Activated CD4-positive, alpha-beta memory T cell treated with anti-CD3 and anti-CD28 coated beads for 36 hours (primary cell): ENCODE data around the gene MTRR. TPM values are rescaled to one million over a fixed set of nuclear protein-coding genes. Genes with fewer than 3 reads are reported as not detected.

Experiments used
- CTCF ChIA-PET: fragments of 350-600 bp; sonication (Branson Sonifier 250); formaldehyde crosslinking; loops from one replicate; lab custom pipeline; 2021; ENCODE audit warnings: antibody characterized with exemption, inconsistent platforms; lab: Charles Lee
- POLR2A ChIA-PET: fragments of 350-600 bp; sonication (Branson Sonifier 250); formaldehyde crosslinking; loops from one replicate; lab custom pipeline; 2021; ENCODE audit warnings: antibody characterized with exemption; lab: Charles Lee
- DNase-seq: peaks from one replicate; pipeline ENCODE4 v3.0.0-alpha.2; 2020
- H3K27ac Mint-ChIP-seq: one replicate; pipeline ENCODE4 v1.8.0; 2021; ENCODE audit warnings: mixed read lengths
- H3K27me3 Mint-ChIP-seq: one replicate; pipeline ENCODE4 v1.8.0; 2021; ENCODE audit warnings: mixed read lengths
- H3K36me3 Mint-ChIP-seq: one replicate; pipeline ENCODE4 v1.8.0; 2021; ENCODE audit warnings: mixed read lengths
- H3K4me1 Mint-ChIP-seq: one replicate; pipeline ENCODE4 v1.8.0; 2021; ENCODE audit warnings: low read depth, mixed read lengths
- H3K4me3 Mint-ChIP-seq: one replicate; pipeline ENCODE4 v1.8.0; 2021; ENCODE audit warnings: mild to moderate bottlenecking, mixed read lengths
- H3K9me3 Mint-ChIP-seq: one replicate; pipeline ENCODE4 v1.8.0; 2021; ENCODE audit warnings: mixed read lengths
- intact Hi-C: fragments of 100-400 bp; cut with micrococcal nuclease; formaldehyde crosslinking; loops from one replicate; pipeline ENCODE4 v1.15.1; 2023
- total RNA-seq, 2 experiments: library from RNA; stranded (reverse); gene quantifications; one replicate each; pipeline ENCODE4 v1.2.3, GENCODE V29; 2021

Gene MTRR
- total RNA-seq, 2 experiments from 2014 or later, result 45.2 to 47.1 TPM

DNA sequence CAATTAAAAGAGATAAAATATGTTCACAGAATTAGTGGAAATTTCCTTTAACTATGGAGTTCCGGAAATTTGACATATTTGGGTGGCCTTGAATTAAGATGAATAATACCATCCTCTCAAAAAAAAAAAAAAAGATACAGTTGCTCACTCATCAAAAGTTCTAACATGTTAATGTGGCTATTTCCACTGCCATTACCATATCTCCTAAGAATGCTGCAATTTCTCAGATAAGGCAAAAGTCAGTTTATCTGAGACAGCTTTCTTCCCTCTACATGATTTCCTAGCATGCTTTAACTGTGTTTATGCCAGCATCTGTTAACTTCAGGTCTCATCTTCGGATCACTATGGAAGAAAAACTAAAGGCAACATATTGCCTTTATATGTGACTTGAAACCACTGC is 2.8 kb upstream of the MTRR start:
- H3K36me3 Mint-ChIP-seq, result peaks cover 30% of the 10 kb centered on the region
- intact Hi-C loops, result loop anchor here (5.0 kb wide), 1 partner anchor 1154 kb away; the partner anchor contains the start of gene TENT4A
- H3K27me3 Mint-ChIP-seq, result no peaks in the 10 kb centered on the region
- DNase-seq, result no peak
- H3K9me3 Mint-ChIP-seq, result no peaks in the 10 kb centered on the region
- peaks cover 46% of the 10 kb centered on the region for H3K4me1 Mint-ChIP-seq
- H3K4me3 Mint-ChIP-seq, result no peak overlapping the region
- POLR2A ChIA-PET, result no interaction called here
- CTCF ChIA-PET, result no interaction called here
- H3K27ac Mint-ChIP-seq, result no peak overlapping the region

DNA sequence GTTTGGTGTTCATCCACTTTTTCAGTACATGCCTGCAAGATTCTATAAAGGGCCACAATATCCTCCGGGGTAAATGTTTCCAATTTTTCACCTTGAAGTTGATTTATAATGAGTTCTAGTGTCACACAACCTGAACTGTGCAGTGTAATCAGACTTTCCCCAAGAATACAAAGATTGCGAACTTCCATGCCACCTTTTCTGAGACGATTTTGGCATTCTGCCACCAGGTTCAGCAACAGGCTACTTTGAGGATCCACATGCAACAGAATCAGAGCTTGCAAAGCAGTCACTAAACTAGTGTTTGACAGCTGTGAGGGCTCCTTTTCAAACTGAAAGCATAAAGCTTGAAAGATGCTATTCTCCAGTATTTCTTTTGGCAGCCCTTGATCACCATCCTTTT is 1.7 kb upstream of the MTRR start:
- intact Hi-C loops, result loop anchor here (5.0 kb wide), 1 partner anchor 1155 kb away; the partner anchor contains the start of gene TENT4A
- CTCF ChIA-PET, result interaction anchor here (0.7 kb wide), 1 partner anchor 19 kb away, joined by 5 read pairs; no protein-coding TSS in a partner anchor
- H3K27ac Mint-ChIP-seq, result no peak overlapping the region
- peaks cover 57% of the 10 kb centered on the region for H3K4me1 Mint-ChIP-seq
- POLR2A ChIA-PET, result no interaction called here
- H3K4me3 Mint-ChIP-seq, result peak overlapping the region; percentile 27
- H3K27me3 Mint-ChIP-seq, result no peaks in the 10 kb centered on the region
- DNase-seq, result no peak
- H3K36me3 Mint-ChIP-seq, result peaks cover 31% of the 10 kb centered on the region
- H3K9me3 Mint-ChIP-seq, result no peaks in the 10 kb centered on the region

DNA sequence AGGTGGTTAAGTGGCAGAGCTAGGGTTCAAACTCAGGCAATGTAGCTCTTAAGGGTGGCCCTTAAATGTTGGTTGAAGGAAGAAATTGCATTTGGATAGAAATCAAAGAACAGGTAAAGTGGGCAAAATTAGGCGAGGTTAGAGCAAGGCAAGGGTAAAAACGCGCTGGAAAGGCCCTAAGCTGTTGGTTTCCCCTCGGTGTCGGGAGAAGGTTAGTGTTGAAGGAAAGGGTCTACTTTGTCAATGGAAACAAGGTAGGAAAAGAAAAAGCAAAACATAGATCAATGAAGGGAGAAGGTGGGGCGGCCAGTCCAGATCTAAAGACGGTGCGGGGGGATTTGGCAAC is 548 bp upstream of the MTRR start:
- POLR2A ChIA-PET, result interaction anchor here (0.7 to 2.8 kb wide), 4 partner anchors 8 to 10 kb away, joined by 3 to 12 read pairs (median 8); no protein-coding TSS in a partner anchor
- Mint-ChIP-seq H3K27ac (peak overlapping the region; percentile 80), H3K36me3 (peaks cover 32% of the 10 kb centered on the region)

DNA sequence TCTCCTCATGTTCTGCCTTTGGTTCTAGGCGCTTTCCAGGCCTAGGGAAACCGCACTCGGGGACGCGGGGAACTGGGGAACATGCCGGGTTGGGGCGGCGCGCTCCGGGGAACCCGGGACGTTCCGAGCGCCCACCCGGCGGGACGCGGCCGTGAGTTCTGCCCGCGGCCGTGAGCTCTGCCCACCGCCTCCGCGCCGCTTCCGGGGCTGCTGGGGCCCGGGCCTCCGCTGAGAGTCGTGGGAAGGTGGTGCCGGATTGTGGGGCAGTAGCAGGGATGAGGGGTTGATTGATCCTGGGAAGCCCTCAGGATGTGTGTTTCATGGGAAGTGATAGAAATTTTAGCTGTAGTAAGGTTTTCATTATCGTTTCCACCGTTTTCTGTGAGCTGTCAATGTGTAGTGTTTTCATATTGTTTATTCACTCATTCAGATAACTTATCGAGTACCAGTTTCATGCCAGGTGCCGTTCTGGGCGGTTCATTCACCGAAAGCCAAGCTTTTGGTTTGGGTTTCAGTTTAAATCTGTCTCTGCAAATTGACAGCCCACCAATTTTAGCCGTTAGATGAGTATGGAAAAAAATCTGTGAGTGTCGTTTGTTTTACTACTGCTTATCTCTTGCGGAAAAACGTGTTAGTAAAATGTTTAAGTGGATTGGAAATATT is 657 bp downstream of the MTRR start:
- Mint-ChIP-seq H3K4me1 (peaks cover 75% of the 10 kb centered on the region), H3K4me3 (peak overlapping the region; percentile 94), H3K9me3 (no peaks in the 10 kb centered on the region), H3K36me3 (peaks cover 31% of the 10 kb centered on the region), H3K27me3 (no peaks in the 10 kb centered on the region), H3K27ac (peak overlapping the region; percentile 80)
- peak; percentile 67 for DNase-seq
- intact Hi-C loops, result loop anchor here (1.0 to 10.0 kb wide), 8 partner anchors 9 to 1492 kb away; partner anchors contain the start of genes MED10, NSUN2, SRD5A1 and TENT4A
- ChIA-PET POLR2A (interaction anchor here (0.8 to 2.8 kb wide), 4 partner anchors 9 to 1140 kb away, joined by 3 to 12 read pairs (median 8); no protein-coding TSS in a partner anchor), CTCF (interaction anchor here (0.8 to 3.0 kb wide), 5 partner anchors 9 to 53 kb away, joined by 3 to 21 read pairs (median 5); no protein-coding TSS in a partner anchor)

More for the DNA sequence above, 548 bp upstream of the MTRR start:
- no peaks in the 10 kb centered on the region for H3K9me3 Mint-ChIP-seq
- DNase-seq, result no peak
- H3K4me3 Mint-ChIP-seq, result peak overlapping the region; percentile 94
- CTCF ChIA-PET, result interaction anchor here (1.0 to 3.0 kb wide), 4 partner anchors 9 to 1038 kb away, joined by 3 to 21 read pairs (median 7); no protein-coding TSS in a partner anchor
- intact Hi-C loops, result loop anchor here (2.0 to 5.0 kb wide), 2 partner anchors 26 to 1156 kb away; partner anchors contain the start of gene TENT4A
- peaks cover 67% of the 10 kb centered on the region for H3K4me1 Mint-ChIP-seq
- no peaks in the 10 kb centered on the region for H3K27me3 Mint-ChIP-seq

DNA sequence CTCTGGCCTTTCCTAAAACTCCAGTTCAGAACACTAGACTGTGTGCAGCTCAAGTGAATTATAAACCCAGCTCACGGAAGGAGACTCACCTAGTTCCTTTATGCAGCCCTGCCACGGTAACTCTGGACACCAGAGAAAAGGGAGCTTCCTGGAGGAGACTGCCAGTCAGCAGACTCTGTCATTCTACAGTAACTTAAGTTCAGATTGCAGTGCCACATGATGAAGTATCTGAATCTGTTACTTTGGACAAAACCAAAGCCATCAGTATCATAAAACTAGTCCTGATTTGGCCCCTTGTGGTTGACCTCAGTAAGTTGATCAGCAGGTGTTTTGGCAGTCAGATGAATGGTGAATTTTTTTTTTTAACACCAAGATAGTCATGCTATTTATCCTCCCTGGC is 2.7 kb downstream of the MTRR start:
- Mint-ChIP-seq H3K9me3 (no peaks in the 10 kb centered on the region), H3K4me3 (no peak overlapping the region), H3K27me3 (no peaks in the 10 kb centered on the region), H3K27ac (peak overlapping the region; percentile 20), H3K4me1 (peaks cover 77% of the 10 kb centered on the region), H3K36me3 (peaks cover 37% of the 10 kb centered on the region)
- POLR2A ChIA-PET, result no interaction called here
- no peak for DNase-seq
- CTCF ChIA-PET, result interaction anchor here (0.6 to 3.0 kb wide), 3 partner anchors 10 to 1106 kb away, joined by 5 to 24 read pairs (median 5); no protein-coding TSS in a partner anchor
- intact Hi-C loops, result loop anchor here (5.0 to 10.0 kb wide), 3 partner anchors 583 to 1494 kb away; partner anchors contain the start of gene MED10

DNA sequence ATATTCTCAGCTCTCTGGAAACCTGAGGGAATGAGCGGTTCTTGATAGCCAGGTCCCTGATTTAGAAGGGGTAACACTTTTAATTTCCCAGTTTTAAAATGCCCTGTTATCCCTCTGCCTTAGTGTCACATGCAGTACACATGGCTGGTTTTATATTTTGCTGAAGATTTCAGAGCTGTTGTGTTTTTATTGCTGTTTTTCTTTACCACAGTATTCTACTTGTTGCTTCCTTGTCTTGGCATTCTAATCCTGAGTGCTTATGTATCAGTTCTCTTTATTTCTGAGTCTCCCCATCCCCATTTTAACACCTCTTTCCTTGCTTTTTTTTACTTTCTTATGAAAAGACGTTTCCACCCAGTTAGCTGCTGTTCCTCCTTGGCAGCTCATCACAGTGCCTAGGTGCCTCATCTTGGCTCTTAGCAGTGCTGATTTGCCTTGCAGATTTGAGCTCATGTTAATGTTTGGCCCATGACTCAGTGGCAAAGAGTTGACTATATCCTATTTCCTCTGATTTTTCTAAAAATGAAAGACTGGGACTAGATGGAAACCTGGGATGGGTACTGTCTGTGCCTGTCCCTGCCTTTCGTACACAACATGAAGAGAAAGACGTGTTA is 3.7 kb downstream of the MTRR start:
- H3K9me3 Mint-ChIP-seq, result no peaks in the 10 kb centered on the region
- POLR2A ChIA-PET, result interaction anchor here (1.5 kb wide), 1 partner anchor 17 kb away, joined by 4 read pairs; no protein-coding TSS in a partner anchor
- CTCF ChIA-PET, result interaction anchor here (1.0 to 3.0 kb wide), 4 partner anchors 9 to 15 kb away, joined by 3 to 24 read pairs (median 4); no protein-coding TSS in a partner anchor
- peak; percentile 24 for DNase-seq
- peaks cover 74% of the 10 kb centered on the region for H3K4me1 Mint-ChIP-seq
- H3K36me3 Mint-ChIP-seq, result peaks cover 37% of the 10 kb centered on the region
- no peaks in the 10 kb centered on the region for H3K27me3 Mint-ChIP-seq
- peak overlapping the region; percentile 75 for H3K27ac Mint-ChIP-seq
- intact Hi-C loops, result loop anchor here (1.0 to 10.0 kb wide), 4 partner anchors 582 to 1495 kb away; partner anchors contain the start of gene MED10
- peak overlapping the region; percentile 12 for H3K4me3 Mint-ChIP-seq

DNA sequence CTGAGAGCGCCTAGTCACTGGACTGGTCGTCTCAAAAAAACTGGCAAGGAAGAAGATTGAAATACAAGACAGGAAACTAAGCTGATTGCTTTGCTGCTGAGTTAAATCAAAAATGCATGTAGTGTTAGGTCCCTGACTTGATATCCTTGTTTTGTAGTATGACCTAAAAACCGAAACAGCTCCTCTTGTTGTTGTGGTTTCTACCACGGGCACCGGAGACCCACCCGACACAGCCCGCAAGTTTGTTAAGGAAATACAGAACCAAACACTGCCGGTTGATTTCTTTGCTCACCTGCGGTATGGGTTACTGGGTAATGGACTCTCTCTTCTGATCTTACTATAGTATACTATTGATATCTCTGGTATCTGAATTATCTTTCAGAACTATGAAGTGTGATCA is 4.3 kb downstream of the MTRR start:
- Mint-ChIP-seq H3K4me1 (peaks cover 74% of the 10 kb centered on the region), H3K27ac (peak overlapping the region; percentile 75), H3K27me3 (no peaks in the 10 kb centered on the region), H3K4me3 (peak overlapping the region; percentile 12), H3K9me3 (no peaks in the 10 kb centered on the region), H3K36me3 (peaks cover 43% of the 10 kb centered on the region)
- intact Hi-C loops, result loop anchor here (1.0 to 10.0 kb wide), 4 partner anchors 582 to 1496 kb away; partner anchors contain the start of gene MED10
- ChIA-PET POLR2A (interaction anchor here (1.5 kb wide), 1 partner anchor 16 kb away, joined by 4 read pairs; no protein-coding TSS in a partner anchor), CTCF (interaction anchor here (1.0 to 3.0 kb wide), 3 partner anchors 13 to 15 kb away, joined by 3 to 24 read pairs (median 3); no protein-coding TSS in a partner anchor)
- peak; percentile 74 for DNase-seq

DNA sequence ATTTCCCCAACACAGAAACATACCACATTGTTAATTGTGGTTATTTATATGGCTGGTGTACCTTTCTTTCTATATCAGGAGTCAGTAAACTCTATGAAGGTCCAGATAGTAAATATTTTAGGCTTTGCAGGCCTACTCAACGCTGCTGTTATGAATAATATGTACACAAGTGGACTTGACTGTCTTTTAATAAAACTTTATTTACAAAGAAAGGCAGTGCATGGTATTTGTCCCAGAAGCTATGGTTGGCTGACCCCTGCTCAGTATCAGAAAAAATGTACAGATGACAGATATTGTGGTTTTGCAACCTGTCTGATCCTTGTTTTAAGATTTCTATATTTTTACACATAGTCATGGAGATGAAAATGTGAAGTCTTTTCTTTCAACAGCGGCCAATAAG is 5.7 kb downstream of the MTRR start:
- Mint-ChIP-seq H3K4me1 (peaks cover 82% of the 10 kb centered on the region), H3K36me3 (peaks cover 52% of the 10 kb centered on the region), H3K27me3 (no peaks in the 10 kb centered on the region), H3K27ac (no peak overlapping the region), H3K4me3 (no peak overlapping the region), H3K9me3 (no peaks in the 10 kb centered on the region)
- DNase-seq, result no peak
- ChIA-PET POLR2A (no interaction called here), CTCF (interaction anchor here (1.2 kb wide), 1 partner anchor 12 kb away, joined by 5 read pairs; no protein-coding TSS in a partner anchor)
- intact Hi-C loops, result loop anchor here (5.0 to 10.0 kb wide), 3 partner anchors 580 to 1497 kb away; partner anchors contain the start of gene MED10

DNA sequence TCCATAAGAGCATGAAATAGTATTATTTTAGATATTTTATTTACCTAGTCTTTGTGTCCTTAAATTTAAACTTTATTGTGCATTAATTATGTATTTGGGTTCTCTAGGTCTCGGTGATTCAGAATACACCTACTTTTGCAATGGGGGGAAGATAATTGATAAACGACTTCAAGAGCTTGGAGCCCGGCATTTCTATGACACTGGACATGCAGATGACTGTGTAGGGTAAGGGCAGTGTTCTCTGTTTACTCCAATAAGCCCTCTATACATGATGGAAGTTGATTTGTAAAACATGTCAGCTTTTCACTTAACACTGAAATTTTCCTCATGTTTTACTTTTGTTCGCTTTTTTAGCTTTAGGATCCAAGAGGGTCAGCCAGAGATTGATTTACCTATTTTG is 6.2 kb downstream of the MTRR start:
- Mint-ChIP-seq H3K27ac (no peak overlapping the region), H3K4me1 (peaks cover 79% of the 10 kb centered on the region), H3K4me3 (no peak overlapping the region), H3K9me3 (no peaks in the 10 kb centered on the region), H3K36me3 (peaks cover 52% of the 10 kb centered on the region), H3K27me3 (no peaks in the 10 kb centered on the region)
- POLR2A ChIA-PET, result no interaction called here
- CTCF ChIA-PET, result interaction anchor here (1.2 kb wide), 1 partner anchor 12 kb away, joined by 5 read pairs; no protein-coding TSS in a partner anchor
- intact Hi-C loops, result loop anchor here (10.0 kb wide), 2 partner anchors 580 to 1380 kb away; no protein-coding TSS in a partner anchor
- DNase-seq, result no peak

DNA sequence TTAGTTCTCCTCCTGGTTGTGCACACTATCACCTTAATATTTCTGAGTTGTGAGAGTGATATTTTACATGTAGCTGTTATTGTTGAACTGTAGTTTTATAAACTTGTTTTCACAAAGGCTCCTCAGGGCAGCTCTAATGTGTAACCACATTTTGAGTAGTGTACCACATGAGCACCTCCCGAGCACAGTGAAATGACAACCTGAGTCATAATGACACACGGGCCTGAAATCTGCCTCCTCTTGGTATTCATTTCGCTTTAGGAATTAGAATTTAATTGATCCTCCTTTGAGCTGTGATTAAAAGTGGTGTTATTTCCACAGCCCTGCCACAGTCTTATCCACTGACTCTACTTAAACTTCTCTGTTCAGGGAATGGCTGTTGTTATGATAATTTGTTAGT is 7.9 kb downstream of the MTRR start:
- Mint-ChIP-seq H3K4me3 (no peak overlapping the region), H3K27ac (no peak overlapping the region), H3K4me1 (peaks cover 70% of the 10 kb centered on the region), H3K36me3 (peaks cover 60% of the 10 kb centered on the region), H3K27me3 (no peaks in the 10 kb centered on the region), H3K9me3 (no peaks in the 10 kb centered on the region)
- CTCF ChIA-PET, result interaction anchor here (1.2 to 2.9 kb wide), 3 partner anchors 10 to 19 kb away, joined by 3 to 19 read pairs (median 5); no protein-coding TSS in a partner anchor
- intact Hi-C loops, result loop anchor here (10.0 kb wide), 2 partner anchors 578 to 1382 kb away; no protein-coding TSS in a partner anchor
- POLR2A ChIA-PET, result interaction anchor here (1.0 to 1.8 kb wide), 3 partner anchors 12 to 19 kb away, joined by 3 to 5 read pairs (median 5); no protein-coding TSS in a partner anchor
- DNase-seq, result peak; percentile 64

DNA sequence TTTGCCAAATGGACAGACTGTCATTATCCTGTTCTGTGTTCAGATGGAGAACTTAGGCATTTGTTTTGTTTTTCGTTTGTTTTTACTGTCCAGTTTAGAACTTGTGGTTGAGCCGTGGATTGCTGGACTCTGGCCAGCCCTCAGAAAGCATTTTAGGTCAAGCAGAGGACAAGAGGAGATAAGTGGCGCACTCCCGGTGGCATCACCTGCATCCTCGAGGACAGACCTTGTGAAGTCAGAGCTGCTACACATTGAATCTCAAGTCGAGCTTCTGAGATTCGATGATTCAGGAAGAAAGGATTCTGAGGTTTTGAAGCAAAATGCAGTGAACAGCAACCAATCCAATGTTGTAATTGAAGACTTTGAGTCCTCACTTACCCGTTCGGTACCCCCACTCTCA is 8.9 kb downstream of the MTRR start:
- ChIA-PET CTCF (interaction anchor here (1.2 to 2.9 kb wide), 3 partner anchors 8 to 20 kb away, joined by 4 to 19 read pairs (median 5); no protein-coding TSS in a partner anchor), POLR2A (interaction anchor here (0.9 to 1.8 kb wide), 3 partner anchors 8 to 18 kb away, joined by 4 to 5 read pairs (median 5); partner anchors contain the start of genes FASTKD3 and MTRR)
- Mint-ChIP-seq H3K4me3 (no peak overlapping the region), H3K27me3 (no peaks in the 10 kb centered on the region), H3K4me1 (peaks cover 64% of the 10 kb centered on the region), H3K36me3 (peaks cover 61% of the 10 kb centered on the region), H3K9me3 (no peaks in the 10 kb centered on the region), H3K27ac (no peak overlapping the region)
- intact Hi-C loops, result loop anchor here (1.0 to 10.0 kb wide), 5 partner anchors 9 to 1383 kb away; partner anchors contain the start of genes FASTKD3 and MTRR
- no peak for DNase-seq
